ENCODE results near the gene SP110. TPM values are rescaled to one million over a fixed set of nuclear protein-coding genes. Genes with fewer than 3 reads are reported as not detected.

SP110 gene
- total and polyA plus RNA-seq, 2 experiments from 2014 or later = 2.3 to 8.2 TPM

DNA sequence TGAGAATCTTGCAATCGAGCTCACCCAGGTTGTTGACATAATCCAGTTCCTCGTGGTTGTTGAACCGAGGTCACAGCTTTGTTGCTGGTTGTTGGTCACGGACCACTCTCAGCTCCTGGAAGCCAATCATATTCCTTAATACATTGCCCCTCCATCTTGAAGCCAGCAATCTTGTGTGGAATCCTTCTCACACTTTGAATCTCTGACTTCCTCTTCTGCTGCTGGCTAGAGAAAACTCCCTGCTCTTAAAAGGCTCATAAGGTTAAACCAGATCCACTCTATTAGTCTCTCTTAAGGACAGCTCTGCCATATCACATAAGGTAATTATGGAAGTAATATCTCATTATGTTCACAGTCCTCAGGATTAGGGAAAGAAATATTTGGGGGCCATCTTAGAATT lies 46.9 kb upstream of the SP110 start:
- Mint-ChIP-seq H3K4me1 (peaks cover 5% of the 10 kb centered on the region; the same call in 2 of the 3 replicates), H3K36me3 (ENCODE audit: low read depth) (no peaks in the 10 kb centered on the region), H3K27me3 (ENCODE audit: insufficient read depth, low read depth, poor library complexity) (no peaks in the 10 kb centered on the region), H3K9me3 (peaks cover 3% of the 10 kb centered on the region; the same call in 1 of the 3 replicates), H3K4me3 (no peak overlapping the region), H3K27ac (no peak overlapping the region)
- TF ChIP-seq POLR2AphosphoS5 (IDR thresholded peaks at IDR 0.05; ENCODE audit: low read depth) (no peak), CTCF (conservative IDR thresholded peaks at IDR 0.05; ENCODE audit: low read depth in 2 of 2) (no peak), ZNF462 (CRISPR knock-in tag; IDR thresholded peaks at IDR 0.05) (no peak), STAT1 (IDR thresholded peaks at IDR 0.05; ENCODE audit: unreplicated experiment) (no peak), NANOG (IDR thresholded peaks at IDR 0.05; ENCODE audit: borderline replicate concordance) (no peak), EZH2phosphoT487 (IDR thresholded peaks at IDR 0.05; ENCODE audit: unreplicated experiment) (no peak), ZNF114 (CRISPR knock-in tag; IDR thresholded peaks at IDR 0.05) (no peak), CREB1 (CRISPR knock-in tag; IDR thresholded peaks at IDR 0.05; ENCODE audit: low read depth) (no peak), ZNF331 (CRISPR knock-in tag; IDR thresholded peaks at IDR 0.05; ENCODE audit: low read depth) (no peak), EZH2 (IDR thresholded peaks at IDR 0.05; ENCODE audit: low read depth, unreplicated experiment) (no peak), JUNB (IDR thresholded peaks at IDR 0.05; ENCODE audit: unreplicated experiment) (no peak)
- TF ChIP-seq, protein P1, sequence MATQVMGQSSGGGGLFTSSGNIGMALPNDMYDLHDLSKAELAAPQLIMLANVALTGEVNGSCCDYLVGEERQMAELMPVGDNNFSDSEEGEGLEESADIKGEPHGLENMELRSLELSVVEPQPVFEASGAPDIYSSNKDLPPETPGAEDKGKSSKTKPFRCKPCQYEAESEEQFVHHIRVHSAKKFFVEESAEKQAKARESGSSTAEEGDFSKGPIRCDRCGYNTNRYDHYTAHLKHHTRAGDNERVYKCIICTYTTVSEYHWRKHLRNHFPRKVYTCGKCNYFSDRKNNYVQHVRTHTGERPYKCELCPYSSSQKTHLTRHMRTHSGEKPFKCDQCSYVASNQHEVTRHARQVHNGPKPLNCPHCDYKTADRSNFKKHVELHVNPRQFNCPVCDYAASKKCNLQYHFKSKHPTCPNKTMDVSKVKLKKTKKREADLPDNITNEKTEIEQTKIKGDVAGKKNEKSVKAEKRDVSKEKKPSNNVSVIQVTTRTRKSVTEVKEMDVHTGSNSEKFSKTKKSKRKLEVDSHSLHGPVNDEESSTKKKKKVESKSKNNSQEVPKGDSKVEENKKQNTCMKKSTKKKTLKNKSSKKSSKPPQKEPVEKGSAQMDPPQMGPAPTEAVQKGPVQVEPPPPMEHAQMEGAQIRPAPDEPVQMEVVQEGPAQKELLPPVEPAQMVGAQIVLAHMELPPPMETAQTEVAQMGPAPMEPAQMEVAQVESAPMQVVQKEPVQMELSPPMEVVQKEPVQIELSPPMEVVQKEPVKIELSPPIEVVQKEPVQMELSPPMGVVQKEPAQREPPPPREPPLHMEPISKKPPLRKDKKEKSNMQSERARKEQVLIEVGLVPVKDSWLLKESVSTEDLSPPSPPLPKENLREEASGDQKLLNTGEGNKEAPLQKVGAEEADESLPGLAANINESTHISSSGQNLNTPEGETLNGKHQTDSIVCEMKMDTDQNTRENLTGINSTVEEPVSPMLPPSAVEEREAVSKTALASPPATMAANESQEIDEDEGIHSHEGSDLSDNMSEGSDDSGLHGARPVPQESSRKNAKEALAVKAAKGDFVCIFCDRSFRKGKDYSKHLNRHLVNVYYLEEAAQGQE (IDR thresholded peaks at IDR 0.05; ENCODE audit: unreplicated experiment) = no peak
- TF ChIP-seq, protein P2, sequence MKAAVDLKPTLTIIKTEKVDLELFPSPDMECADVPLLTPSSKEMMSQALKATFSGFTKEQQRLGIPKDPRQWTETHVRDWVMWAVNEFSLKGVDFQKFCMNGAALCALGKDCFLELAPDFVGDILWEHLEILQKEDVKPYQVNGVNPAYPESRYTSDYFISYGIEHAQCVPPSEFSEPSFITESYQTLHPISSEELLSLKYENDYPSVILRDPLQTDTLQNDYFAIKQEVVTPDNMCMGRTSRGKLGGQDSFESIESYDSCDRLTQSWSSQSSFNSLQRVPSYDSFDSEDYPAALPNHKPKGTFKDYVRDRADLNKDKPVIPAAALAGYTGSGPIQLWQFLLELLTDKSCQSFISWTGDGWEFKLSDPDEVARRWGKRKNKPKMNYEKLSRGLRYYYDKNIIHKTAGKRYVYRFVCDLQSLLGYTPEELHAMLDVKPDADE (IDR thresholded peaks at IDR 0.05) = no peak
- Histone ChIP-seq H2AFZ (no peak overlapping the region), H3K27ac (ENCODE audit: low read depth) (no peak overlapping the region), H3K27me3 (ENCODE audit: insufficient read depth) (no peaks in the 10 kb centered on the region), H3K36me3 (ENCODE audit: insufficient read depth) (no peaks in the 10 kb centered on the region), H3K79me2 (replicated peaks; ENCODE audit: insufficient read depth) (no peaks in the 10 kb centered on the region), H3K9me2 (ENCODE audit: insufficient read depth) (peaks cover 9% of the 10 kb centered on the region; the same call in 1 of the 2 replicates), H3F3A (replicated peaks; ENCODE audit: low read depth) (no peaks in the 10 kb centered on the region), H4K20me1 (replicated peaks; ENCODE audit: insufficient read depth) (no peaks in the 10 kb centered on the region), H3K4me1 (ENCODE audit: insufficient read depth) (no peaks in the 10 kb centered on the region), H3K4me2 (no peak overlapping the region), H3K4me3 (no peak overlapping the region)
- ATAC-seq (no peak), DNase-seq (ENCODE audit: low spot score) (no peak)

All from GM23338 (cell line).